Measurements from ENCODE around the gene SMC6.

The SMC6 gene

DNA sequence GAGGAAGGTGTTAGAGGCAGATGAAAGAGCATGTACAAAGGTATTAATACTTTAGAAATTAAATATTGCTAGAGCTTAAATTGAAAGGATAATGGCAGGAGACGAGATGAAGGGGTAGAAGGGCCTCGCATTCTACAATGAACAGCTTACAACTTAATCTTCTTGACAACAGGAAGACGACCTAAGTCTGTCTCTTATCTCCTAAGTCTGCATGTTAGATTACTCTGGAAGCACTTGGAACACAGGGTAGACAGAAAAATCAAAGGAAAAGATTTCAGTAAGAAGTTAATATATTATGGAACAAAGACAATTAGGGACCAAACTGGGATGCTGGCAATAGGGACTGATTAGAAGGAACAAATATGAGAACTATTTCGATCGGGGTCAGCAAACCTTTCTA, 34.9 kb downstream of the SMC6 start:
- Histone ChIP-seq H3K79me1 (ENCODE audit: low read length) (no peaks in the 10 kb centered on the region), H3K27me3 (ENCODE audit: insufficient read depth, low read length) (no peaks in the 10 kb centered on the region), H3K23ac (ENCODE audit: low read length) (no peak overlapping the region), H4K12ac (ENCODE audit: low read depth, low read length) (no peak overlapping the region), H3K4me2 (ENCODE audit: low read length) (no peak overlapping the region), H3K18ac (ENCODE audit: low read length) (no peak overlapping the region), H2BK120ac (ENCODE audit: insufficient read depth, low read length, poor library complexity) (no peak overlapping the region), H3K4me3 (ENCODE audit: low read depth, low read length) (no peak overlapping the region), H3K27ac (ENCODE audit: low read depth, low read length) (no peak overlapping the region), H2BK12ac (ENCODE audit: low read length) (no peak overlapping the region), H3K79me2 (ENCODE audit: control insufficient read depth, insufficient read depth, low read length, poor library complexity) (no peaks in the 10 kb centered on the region), H3K9me3 (ENCODE audit: insufficient read depth, low read depth, low read length) (no peaks in the 10 kb centered on the region), H3K4ac (ENCODE audit: low read depth, low read length) (no peak overlapping the region), H4K8ac (ENCODE audit: low read depth, low read length) (no peak overlapping the region), H3K9ac (ENCODE audit: low read length) (no peak overlapping the region), H3K14ac (ENCODE audit: low read length) (no peak overlapping the region), H2AK5ac (ENCODE audit: low read length) (no peak overlapping the region), H2BK5ac (ENCODE audit: low read depth, low read length, poor library complexity) (no peak overlapping the region), H4K91ac (ENCODE audit: low read depth, low read length) (no peak overlapping the region), H3K4me1 (ENCODE audit: control insufficient read depth in 1 of 2, insufficient read depth in 2 of 2, low read length in 2 of 2) (no peaks in the 10 kb centered on the region), H2AFZ (ENCODE audit: insufficient read depth, low read length, poor library complexity) (no peak overlapping the region), H3K36me3 (ENCODE audit: control insufficient read depth in 1 of 2, insufficient read depth in 2 of 2, low read length in 2 of 2) (peaks cover 10 to 14% of the 10 kb centered on the region in 2 experiments)
- no peak for DNase-seq
- WGBS (ENCODE audit: extremely low coverage, insufficient coverage, insufficient read length), result no CpG with 5 or more reads among the region's 5 CpGs

- H3K9ac ChIP-seq (ENCODE audit: low read length), result no peak overlapping the region
- no peaks in the 10 kb centered on the region for H3K9me3 ChIP-seq (ENCODE audit: insufficient read depth, low read depth, low read length)
- H4K91ac ChIP-seq (ENCODE audit: low read depth, low read length), result no peak overlapping the region
- H4K8ac ChIP-seq (ENCODE audit: low read depth, low read length), result no peak overlapping the region
- no peaks in the 10 kb centered on the region for H3K79me2 ChIP-seq (ENCODE audit: control insufficient read depth, insufficient read depth, low read length, poor library complexity)
- H3K4ac ChIP-seq (ENCODE audit: low read depth, low read length), result no peak overlapping the region
- DNase-seq, result no peak
- H2AK5ac ChIP-seq (ENCODE audit: low read length), result no peak overlapping the region
- H3K27me3 ChIP-seq (ENCODE audit: insufficient read depth, low read length), result no peaks in the 10 kb centered on the region
- H3K4me2 ChIP-seq (ENCODE audit: low read length), result no peak overlapping the region
- no peaks in the 10 kb centered on the region for H3K79me1 ChIP-seq (ENCODE audit: low read length)
- no peak overlapping the region for H3K23ac ChIP-seq (ENCODE audit: low read length)
- no peak overlapping the region for H2AFZ ChIP-seq (ENCODE audit: insufficient read depth, low read length, poor library complexity)
- H3K4me1 ChIP-seq (ENCODE audit: control insufficient read depth in 1 of 2, insufficient read depth in 2 of 2, low read length in 2 of 2), result no peaks in the 10 kb centered on the region
- WGBS (ENCODE audit: extremely low coverage, insufficient coverage, insufficient read length), result no CpG with 5 or more reads among the region's 4 CpGs
- H3K14ac ChIP-seq (ENCODE audit: low read length), result no peak overlapping the region
- no peak overlapping the region for H3K27ac ChIP-seq (ENCODE audit: low read depth, low read length)
- no peak overlapping the region for H2BK12ac ChIP-seq (ENCODE audit: low read length)
- no peak overlapping the region for H3K4me3 ChIP-seq (ENCODE audit: low read depth, low read length)
- H3K18ac ChIP-seq (ENCODE audit: low read length), result no peak overlapping the region
- peaks cover 12 to 17% of the 10 kb centered on the region in 2 experiments for H3K36me3 ChIP-seq (ENCODE audit: control insufficient read depth in 1 of 2, insufficient read depth in 2 of 2, low read length in 2 of 2)
- H4K12ac ChIP-seq (ENCODE audit: low read depth, low read length), result no peak overlapping the region
- H2BK5ac ChIP-seq (ENCODE audit: low read depth, low read length, poor library complexity), result no peak overlapping the region
- no peak overlapping the region for H2BK120ac ChIP-seq (ENCODE audit: insufficient read depth, low read length, poor library complexity)
These were observed 35.9 kb downstream of the SMC6 start for GRCh38 chr2:17717666-17718065.

DNA sequence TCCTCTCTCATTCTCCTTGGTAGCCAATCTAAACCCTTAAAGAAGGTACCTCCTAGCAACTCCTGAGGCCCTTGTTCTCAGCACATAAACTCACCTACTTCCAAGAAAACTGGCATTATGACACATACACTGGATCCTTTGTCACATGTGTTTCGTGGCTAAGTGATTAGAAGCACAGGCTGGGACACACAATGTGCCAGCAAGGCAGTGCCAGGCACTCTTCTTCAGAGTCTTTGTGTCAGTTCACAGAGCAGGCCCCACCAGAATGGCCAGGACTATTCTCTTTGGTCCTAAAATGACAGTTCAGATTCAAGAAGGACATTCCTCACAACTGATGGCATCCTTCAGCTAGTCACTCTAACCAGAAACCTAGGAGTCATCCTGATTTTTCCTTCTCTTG, 40.3 kb downstream of the SMC6 start:
- no CpG with 5 or more reads among the region's 1 CpG for WGBS (ENCODE audit: extremely low coverage, insufficient coverage, insufficient read length)
- Histone ChIP-seq H3K4me1 (ENCODE audit: control insufficient read depth in 1 of 2, insufficient read depth in 2 of 2, low read length in 2 of 2) (no peaks in the 10 kb centered on the region), H3K18ac (ENCODE audit: low read length) (no peak overlapping the region), H3K27ac (ENCODE audit: low read depth, low read length) (no peak overlapping the region), H3K4ac (ENCODE audit: low read depth, low read length) (no peak overlapping the region), H2BK12ac (ENCODE audit: low read length) (no peak overlapping the region), H3K79me2 (ENCODE audit: control insufficient read depth, insufficient read depth, low read length, poor library complexity) (no peaks in the 10 kb centered on the region), H4K8ac (ENCODE audit: low read depth, low read length) (no peak overlapping the region), H2AFZ (ENCODE audit: insufficient read depth, low read length, poor library complexity) (no peak overlapping the region), H2AK5ac (ENCODE audit: low read length) (no peak overlapping the region), H2BK5ac (ENCODE audit: low read depth, low read length, poor library complexity) (no peak overlapping the region), H4K91ac (ENCODE audit: low read depth, low read length) (no peak overlapping the region), H2BK120ac (ENCODE audit: insufficient read depth, low read length, poor library complexity) (no peak overlapping the region), H3K27me3 (ENCODE audit: insufficient read depth, low read length) (no peaks in the 10 kb centered on the region), H3K23ac (ENCODE audit: low read length) (no peak overlapping the region), H3K79me1 (ENCODE audit: low read length) (no peaks in the 10 kb centered on the region), H4K12ac (ENCODE audit: low read depth, low read length) (no peak overlapping the region), H3K9ac (ENCODE audit: low read length) (no peak overlapping the region), H3K36me3 (ENCODE audit: control insufficient read depth in 1 of 2, insufficient read depth in 2 of 2, low read length in 2 of 2) (peaks cover 15 to 24% of the 10 kb centered on the region in 2 experiments), H3K9me3 (ENCODE audit: insufficient read depth, low read depth, low read length) (no peaks in the 10 kb centered on the region), H3K4me3 (ENCODE audit: low read depth, low read length) (no peak overlapping the region), H3K4me2 (ENCODE audit: low read length) (no peak overlapping the region), H3K14ac (ENCODE audit: low read length) (no peak overlapping the region)
- no peak for DNase-seq

DNA sequence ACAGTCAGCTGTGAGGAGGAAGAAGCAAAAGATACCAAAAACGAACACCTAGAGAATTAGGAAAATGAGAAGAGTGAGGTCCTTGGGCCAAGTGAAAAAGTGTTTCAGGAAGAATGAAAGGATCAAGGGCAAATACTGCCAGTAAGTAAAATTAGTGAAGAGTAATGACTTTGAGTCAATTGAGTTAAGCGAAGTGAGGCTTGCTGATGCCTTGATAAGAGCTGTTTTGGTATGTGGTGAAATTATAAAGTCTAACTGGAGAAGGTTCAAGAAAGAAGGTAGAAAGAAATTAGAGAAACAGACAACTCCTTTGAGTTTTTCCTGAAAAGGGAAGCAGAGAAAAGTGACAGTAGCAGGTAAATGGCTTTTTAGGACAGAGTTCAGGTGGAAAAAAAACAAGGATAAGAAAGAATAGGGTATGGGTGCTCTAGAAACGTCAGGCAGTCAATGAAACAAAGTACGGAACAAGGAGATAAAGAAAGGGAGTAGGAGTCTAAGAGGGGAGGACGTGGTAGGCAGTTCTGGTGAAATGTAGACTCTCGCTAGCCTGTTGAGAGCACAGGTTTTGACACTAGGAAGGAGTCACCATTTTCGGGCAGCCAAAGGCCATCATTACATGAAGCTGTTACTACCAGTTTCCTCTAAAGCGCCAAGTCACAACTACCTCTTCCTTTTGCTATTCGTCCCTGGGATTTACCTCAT, 42.9 kb downstream of the SMC6 start:
- WGBS (ENCODE audit: extremely low coverage, insufficient coverage, insufficient read length), result no CpG with 5 or more reads among the region's 9 CpGs
- no peak overlapping the region for H2AK5ac ChIP-seq (ENCODE audit: low read length)
- H3K4me1 ChIP-seq (ENCODE audit: control insufficient read depth in 1 of 2, insufficient read depth in 2 of 2, low read length in 2 of 2), result no peaks in the 10 kb centered on the region
- H3K4me2 ChIP-seq (ENCODE audit: low read length), result no peak overlapping the region
- H4K8ac ChIP-seq (ENCODE audit: low read depth, low read length), result no peak overlapping the region
- no peak overlapping the region for H3K4ac ChIP-seq (ENCODE audit: low read depth, low read length)
- H3K18ac ChIP-seq (ENCODE audit: low read length), result no peak overlapping the region
- H4K91ac ChIP-seq (ENCODE audit: low read depth, low read length), result no peak overlapping the region
- H2BK120ac ChIP-seq (ENCODE audit: insufficient read depth, low read length, poor library complexity), result no peak overlapping the region
- no peak overlapping the region for H3K14ac ChIP-seq (ENCODE audit: low read length)
- no peak overlapping the region for H2BK5ac ChIP-seq (ENCODE audit: low read depth, low read length, poor library complexity)
- no peak overlapping the region for H3K9ac ChIP-seq (ENCODE audit: low read length)
- H3K79me2 ChIP-seq (ENCODE audit: control insufficient read depth, insufficient read depth, low read length, poor library complexity), result no peaks in the 10 kb centered on the region
- no peak overlapping the region for H3K4me3 ChIP-seq (ENCODE audit: low read depth, low read length)
- H2AFZ ChIP-seq (ENCODE audit: insufficient read depth, low read length, poor library complexity), result no peak overlapping the region
- no peak overlapping the region for H3K23ac ChIP-seq (ENCODE audit: low read length)
- no peaks in the 10 kb centered on the region for H3K27me3 ChIP-seq (ENCODE audit: insufficient read depth, low read length)
- no peaks in the 10 kb centered on the region for H3K9me3 ChIP-seq (ENCODE audit: insufficient read depth, low read depth, low read length)
- no peak overlapping the region for H2BK12ac ChIP-seq (ENCODE audit: low read length)
- no peak overlapping the region for H4K12ac ChIP-seq (ENCODE audit: low read depth, low read length)
- no peaks in the 10 kb centered on the region for H3K79me1 ChIP-seq (ENCODE audit: low read length)
- DNase-seq, result no peak
- no peak overlapping the region for H3K27ac ChIP-seq (ENCODE audit: low read depth, low read length)
- H3K36me3 ChIP-seq (ENCODE audit: control insufficient read depth in 1 of 2, insufficient read depth in 2 of 2, low read length in 2 of 2), result peaks cover 9 to 20% of the 10 kb centered on the region in 2 experiments

Data from trophoblast cell (in vitro differentiated cells and primary cell).